ENCODE data around the gene APAF1.

The APAF1 gene

GRCh38 chr12:98780261-98780660 lies 135.2 kb downstream of the APAF1 start:
- Histone ChIP-seq H3K27me3 (no peaks in the 10 kb centered on the region), H3K27ac (no peak overlapping the region), H3K9me3 (no peaks in the 10 kb centered on the region), H3K4me1 (no peaks in the 10 kb centered on the region), H3K4me3 (no peak overlapping the region), H3K36me3 (peaks cover 0 to 4% (median 0%) of the 10 kb centered on the region in 3 donors)
- intact Hi-C loops (cut with DNase I; ENCODE audit: low total_unique reads): no loop called here
- DNase-seq: no peak
- TF ChIP-seq CTCF (IDR thresholded peaks at IDR 0.05): no peak

- Histone ChIP-seq H3K27me3 (no peaks in the 10 kb centered on the region), H3K4me3 (no peak overlapping the region), H3K27ac (no peak overlapping the region), H3K36me3 (peaks cover 0 to 4% (median 0%) of the 10 kb centered on the region in 3 donors), H3K4me1 (no peaks in the 10 kb centered on the region), H3K9me3 (no peaks in the 10 kb centered on the region)
- TF ChIP-seq CTCF (IDR thresholded peaks at IDR 0.05): no peak
- no peak for DNase-seq
- intact Hi-C loops (cut with DNase I; ENCODE audit: low total_unique reads): no loop called here
Observed at GRCh38 chr12:98783420-98783819, 138.3 kb downstream of the APAF1 start.
